K562 (cell line): ENCODE results near the gene ZFYVE28. TPM values are rescaled to one million over a fixed set of nuclear protein-coding genes. Genes with fewer than 3 reads are reported as not detected.

ENCODE experiments used
- ATAC-seq: fragments of 200-7000 bp; cut with Tn5 transposase; 3 replicates; pipeline ENCODE4 v1.9.1; 2020; ENCODE audit warnings: moderate library complexity
- BruUV-seq: library from RNA; stranded (reverse); fragments of 400-500 nt; replicated peaks from 2 replicates; lab custom pipeline; 2021; lab: Mats Ljungman, UMichigan
- CTCF ChIA-PET: fragments of 300-600 bp; formaldehyde crosslinking; extraction: SDS; loops from one replicate; lab custom pipeline; 2021; ENCODE audit warnings: low intra/inter-chr PET ratio; lab: Yijun Ruan, JAX
- POLR2A ChIA-PET: fragments of 300-600, 350-650 bp; sonication (Branson Sonifier 250); formaldehyde crosslinking; extraction: SDS; loops from one replicate; lab custom pipeline; 2021; ENCODE audit warnings: antibody characterized with exemption, inconsistent platforms; lab: Yijun Ruan, JAX
- DNase-seq, 4 experiments: peaks; one replicate each; pipeline versions ENCODE4 v3.0.0 to v3.0.0-alpha.2; 2011 to 2018; ENCODE audit warnings: low spot score in 3 of 4, mixed read lengths in 3 of 4; ENCODE audit errors: extremely low read depth in 1 of 4
- FAIRE-seq: peaks from 2 replicates; lab custom pipeline; 2011; peaks lifted over from hg19 to GRCh38; lab: Jason Lieb, UNC
- H2AFZ ChIP-seq: 2 replicates; pipeline ENCODE4 v1.6.0; 2011; ENCODE audit warnings: low read depth, low read length, control low read depth, inconsistent platforms
- H3K27ac ChIP-seq: fragments of 200-600 bp; 3 replicates; pipeline ENCODE4 v1.8.0; 2011; ENCODE audit warnings: low read depth, mild to moderate bottlenecking, control low read depth, inconsistent platforms, low read length, moderate library complexity, mixed read lengths; ENCODE audit errors: extremely low read depth
- H3K27me3 ChIP-seq, 2 experiments: fragments of 300-600 bp in 1 of 2; 2 replicates in 1 of 2; 3 replicates in 1 of 2; pipeline versions ENCODE4 v1.6.0 to v1.8.0; 2011; ENCODE audit warnings: inconsistent platforms in 2 of 2, low read length in 2 of 2, mild to moderate bottlenecking in 1 of 2, mixed read lengths in 1 of 2, moderate library complexity in 1 of 2; ENCODE audit not compliant: control insufficient read depth in 2 of 2, insufficient read depth in 2 of 2
- H3K36me3 ChIP-seq: fragments of 300-600 bp; 3 replicates; pipeline ENCODE4 v1.8.0; 2011; ENCODE audit warnings: mild to moderate bottlenecking, low read length, inconsistent platforms; ENCODE audit not compliant: control insufficient read depth, insufficient read depth
- H3K4me1 ChIP-seq, 2 experiments: fragments of 200-600 bp in 1 of 2; replicated peaks in 1 of 2; 2 replicates in 1 of 2; 3 replicates in 1 of 2; pipeline versions ENCODE4 v1.5.1 to v1.8.0; 2011; ENCODE audit warnings: inconsistent platforms in 2 of 2, low read length in 2 of 2, mild to moderate bottlenecking in 1 of 2, mixed read lengths in 1 of 2, moderate library complexity in 1 of 2; ENCODE audit not compliant: control insufficient read depth in 2 of 2, insufficient read depth in 2 of 2
- H3K4me2 ChIP-seq: 2 replicates; pipeline ENCODE4 v1.6.1; 2011; ENCODE audit warnings: low read length, control low read depth, inconsistent platforms, mixed read lengths; ENCODE audit not compliant: insufficient read depth
- H3K4me3 ChIP-seq: fragments of 200-600 bp; sonication (generic), shearing (Covaris generic); 2 replicates; pipeline ENCODE4 v1.5.1; 2016; ENCODE audit warnings: control low read depth, inconsistent platforms
- H3K79me2 ChIP-seq: fragments of 200-600 bp; 3 replicates; pipeline ENCODE4 v1.8.0; 2011; ENCODE audit warnings: low read length, inconsistent platforms; ENCODE audit not compliant: control insufficient read depth, insufficient read depth
- H3K9ac ChIP-seq, 2 experiments: 2 replicates each; pipeline versions ENCODE4 v1.6.0 to v1.6.1; 2011; ENCODE audit warnings: low read depth in 2 of 2, low read length in 2 of 2, control low read depth in 1 of 2, inconsistent platforms in 1 of 2, mild to moderate bottlenecking in 1 of 2, mixed read lengths in 1 of 2; ENCODE audit not compliant: insufficient read depth in 1 of 2
- H3K9me1 ChIP-seq: one replicate; pipeline ENCODE4 v1.6.0; 2011; ENCODE audit warnings: inconsistent platforms, mild to moderate bottlenecking, low read length, moderate library complexity; ENCODE audit not compliant: control insufficient read depth, insufficient read depth
- H3K9me3 ChIP-seq: replicated peaks from 2 replicates; pipeline ENCODE4 v1.5.1; 2011; ENCODE audit warnings: low read depth, low read length, inconsistent platforms; ENCODE audit not compliant: control insufficient read depth, insufficient read depth
- H4K20me1 ChIP-seq: replicated peaks from 2 replicates; pipeline ENCODE4 v1.6.1; 2011; ENCODE audit warnings: low read length, inconsistent platforms, mixed read lengths; ENCODE audit not compliant: control insufficient read depth, insufficient read depth
- HLTF ChIP-seq: fragments of 450-650 bp; IDR thresholded peaks from 2 replicates; pipeline ENCODE4 v1.6.1; 2016
- MYC ChIP-seq, 2 experiments: fragments of 250-450 bp in 1 of 2; sonication (Bioruptor Pico) in 1 of 2; IDR thresholded peaks; 2 replicates each; pipeline versions ENCODE4 v1.5.1 to v1.6.1; 2012 to 2021; ENCODE audit warnings: low read depth in 2 of 2, borderline replicate concordance in 1 of 2, improper control_type of control experiment in 1 of 2, low read length in 1 of 2, mild to moderate bottlenecking in 1 of 2, moderate library complexity in 1 of 2
- STAG1 ChIP-seq: sonication (generic); formaldehyde crosslinking; IDR thresholded peaks from 2 replicates; pipeline ENCODE4 v1.5.0; 2020; ENCODE audit warnings: missing genetic modification reagents, borderline replicate concordance
- ZNF146 ChIP-seq: IDR thresholded peaks from one replicate; pipeline ENCODE4 v1.6.1; 2018; ENCODE audit warnings: missing compliant biosample characterization; ENCODE audit not compliant: unreplicated experiment
- ZSCAN32 ChIP-seq: fragments of 450-650 bp; formaldehyde crosslinking; IDR thresholded peaks from 2 replicates; pipeline ENCODE4 v1.4.0; 2020; ENCODE audit warnings: mild to moderate bottlenecking, moderate library complexity
- WGBS: fragments of 100-300 bp; shearing (Covaris generic); methylation state at CpG from one replicate; pipeline ENCODE4 v1.1.6; 2016; ENCODE audit warnings: low coverage, mixed read lengths; ENCODE audit not compliant: insufficient coverage; ENCODE audit errors: missing lambda C conversion rate; 5-methylcytosine and 5-hydroxymethylcytosine counted together
- in situ Hi-C: fragments of 300-500 bp; cut with MboI; formaldehyde crosslinking; loops from 4 replicates; pipeline ENCODE4 v1.15.0; 2018; ENCODE audit warnings: inconsistent platforms, mixed read lengths
- intact Hi-C: fragments of 100-400 bp; cut with micrococcal nuclease; formaldehyde crosslinking; loops from 2 replicates; pipeline ENCODE4 v1.14.2; 2022
- polyA plus RNA-seq, 8 experiments: library from polyadenylated mRNA; depleted of rRNA in 4 of 8; stranded (reverse) in 5 of 8; unstranded in 3 of 8; fragments of >200 nt; fragmentation: Nextera tagmentation in 2 of 8; fragmentation: Illumina TruSeq in 1 of 8; extraction: Ambion mirVana in 2 of 8; extraction: Trizol in 1 of 8; gene quantifications; 2 replicates each; pipeline versions ENCODE4 v1.2.1 to v1.2.3, GENCODE V29; 2011 to 2014; ENCODE audit warnings: inconsistent platforms in 1 of 8, missing spikeins in 1 of 8
- total RNA-seq, 7 experiments: library from RNA; depleted of rRNA in 6 of 7; stranded (reverse); fragments of >200 nt in 6 of 7; fragmentation: Illumina TruSeq in 2 of 7; extraction: Trizol in 2 of 7; gene quantifications; 2 replicates each; pipeline versions ENCODE4 v1.2.1 to v1.2.3, GENCODE V29; 2011 to 2021; ENCODE audit warnings: low replicate concordance in 1 of 7
- TF ChIP-seq, protein P1 (sequence below), 2 experiments: fragments of 200-800 bp in 1 of 2; sonication (Bioruptor generic) in 1 of 2; sonication (generic) in 1 of 2; formaldehyde crosslinking in 1 of 2; IDR thresholded peaks in 1 of 2; conservative IDR thresholded peaks in 1 of 2; 2 replicates each; pipeline versions ENCODE4 v1.5.0 to v1.6.1; 2016 to 2020; ENCODE audit warnings: missing compliant biosample characterization in 1 of 2, missing genetic modification characterization in 1 of 2, missing genetic modification reagents in 1 of 2
- TF ChIP-seq, protein P2 (sequence below): sonication (generic); formaldehyde crosslinking; IDR thresholded peaks from 2 replicates; pipeline ENCODE4 v1.8.0; 2022; ENCODE audit warnings: mild to moderate bottlenecking, missing genetic modification reagents
- TF ChIP-seq, protein P3 (sequence below), 2 experiments: fragments of 450-650 bp; conservative IDR thresholded peaks; 2 replicates each; pipeline ENCODE4 v1.6.1; 2017; ENCODE audit warnings: mild to moderate bottlenecking in 2 of 2, moderate library complexity in 2 of 2
- TF ChIP-seq, protein P4 (sequence below): fragments of 450-650 bp; IDR thresholded peaks from 2 replicates; pipeline ENCODE4 v1.6.1; 2016; ENCODE audit warnings: low read depth, mild to moderate bottlenecking, moderate library complexity

The ZFYVE28 gene
- total and polyA plus RNA-seq, 9 of the 15 experiments (the other 6 are each of a cell fraction or from before 2014, with no cell fraction given): 1.3 to 24.8 (median 8.9) TPM

DNA sequence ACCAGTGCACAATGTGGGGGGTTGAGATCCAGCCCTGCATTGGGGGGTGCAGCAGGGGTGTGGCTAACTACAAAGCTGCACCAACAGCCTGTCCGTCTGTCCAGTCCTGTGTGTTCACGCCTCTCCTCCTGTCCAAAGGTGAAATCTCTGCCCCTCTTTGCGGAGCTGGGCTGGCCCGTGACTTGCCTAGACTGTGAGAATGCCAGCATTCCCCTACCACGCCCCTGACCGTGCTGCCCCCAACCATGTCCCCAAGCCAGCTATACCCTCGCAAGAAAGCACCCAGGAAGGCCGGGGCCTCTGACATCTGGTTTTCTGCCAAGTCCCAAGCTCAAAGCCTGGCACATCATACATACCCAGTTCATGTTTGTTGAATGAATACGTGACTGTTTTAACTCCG, 19.2 kb downstream of the ZFYVE28 start (continued):
- TF ChIP-seq, protein P1, sequence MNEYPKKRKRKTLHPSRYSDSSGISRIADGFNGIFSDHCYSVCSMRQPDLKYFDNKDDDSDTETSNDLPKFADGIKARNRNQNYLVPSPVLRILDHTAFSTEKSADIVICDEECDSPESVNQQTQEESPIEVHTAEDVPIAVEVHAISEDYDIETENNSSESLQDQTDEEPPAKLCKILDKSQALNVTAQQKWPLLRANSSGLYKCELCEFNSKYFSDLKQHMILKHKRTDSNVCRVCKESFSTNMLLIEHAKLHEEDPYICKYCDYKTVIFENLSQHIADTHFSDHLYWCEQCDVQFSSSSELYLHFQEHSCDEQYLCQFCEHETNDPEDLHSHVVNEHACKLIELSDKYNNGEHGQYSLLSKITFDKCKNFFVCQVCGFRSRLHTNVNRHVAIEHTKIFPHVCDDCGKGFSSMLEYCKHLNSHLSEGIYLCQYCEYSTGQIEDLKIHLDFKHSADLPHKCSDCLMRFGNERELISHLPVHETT (CRISPR knock-in tag; conservative IDR thresholded peaks at IDR 0.05 in 1 of 2, IDR thresholded peaks at IDR 0.05 in 1 of 2): no peak
- TF ChIP-seq STAG1 (CRISPR knock-in tag): no peak

DNA sequence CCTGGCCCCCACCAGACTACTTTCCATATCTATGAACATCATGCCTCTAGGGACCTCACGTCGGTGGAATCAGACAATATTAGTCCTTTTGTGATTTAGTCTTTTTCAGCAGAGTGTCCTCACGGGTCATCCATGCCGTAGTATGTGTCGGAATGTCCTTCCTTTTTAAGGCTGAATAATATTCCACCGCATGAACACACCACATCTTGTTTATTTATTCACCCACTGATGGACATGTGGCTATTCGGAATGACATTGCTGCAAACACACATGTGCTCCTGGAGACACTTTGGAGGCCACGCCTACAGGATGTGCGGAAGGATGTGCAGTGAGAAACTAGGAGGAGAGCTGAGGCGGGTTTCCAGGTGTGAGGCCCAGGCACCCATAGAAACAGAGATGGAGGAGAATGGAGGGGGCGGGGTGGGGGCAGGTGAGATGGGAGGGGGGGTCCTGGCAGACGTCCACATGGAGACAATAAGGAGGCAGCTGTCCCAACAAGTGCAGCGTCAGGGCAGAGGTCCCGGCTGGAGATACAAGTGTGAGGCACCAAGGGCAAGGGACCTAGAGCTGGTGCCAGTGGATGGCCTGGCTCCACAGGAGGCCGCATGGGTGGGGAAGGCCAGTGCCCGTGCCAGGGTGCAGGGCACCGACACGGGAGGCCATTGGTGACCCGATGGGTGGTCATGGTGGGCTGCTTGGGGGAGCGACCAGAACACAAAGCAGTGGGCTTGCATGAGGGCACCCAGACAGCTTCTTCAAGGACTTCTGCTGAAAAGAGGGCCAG, 20.7 kb downstream of the ZFYVE28 start:
- in situ Hi-C loops: no loop called here
- CTCF ChIA-PET: no interaction called here
- Histone ChIP-seq H3K9me3 (no peaks in the 10 kb centered on the region), H3K27me3 (no peaks in the 10 kb centered on the region), H4K20me1 (no peaks in the 10 kb centered on the region), H3K36me3 (peaks cover 12% of the 10 kb centered on the region; the same call in 1 of the 3 replicates), H3K27ac (no peak overlapping the region), H3K9me1 (peaks cover 6% of the 10 kb centered on the region), H3K4me1 (peaks cover 51 to 88% of the 10 kb centered on the region in 2 experiments), H2AFZ (no peak overlapping the region), H3K79me2 (peaks cover 80% of the 10 kb centered on the region), H3K4me3 (no peak overlapping the region), H3K4me2 (no peak overlapping the region), H3K9ac (peak overlapping the region in 1 of 2 experiments; percentile 29; a peak in 2 of 4 replicates)
- BruUV-seq: no TSS peak
- 79% methylated on average over 17 of the region's 20 CpGs for WGBS
- DNase-seq: no peak
- no peak for ATAC-seq
- POLR2A ChIA-PET: interaction anchor here (0.6 to 1.2 kb wide), 2 partner anchors 9 to 13 kb away, joined by 3 to 4 read pairs; no protein-coding TSS in a partner anchor
- intact Hi-C loops: no loop called here
- no peak for FAIRE-seq
- TF ChIP-seq HLTF (no peak), ZNF146 (CRISPR knock-in tag) (peak; percentile 68), MYC (IDR thresholded peaks at IDR 0.05; ENCODE audit: low read depth, low read length) (0 out of 2 replicates have a peak, but pooled peaks have one; percentile 19), MYC (CRISPR knock-in tag; IDR thresholded peaks at IDR 0.05; ENCODE audit: borderline replicate concordance, low read depth) (no peak), ZSCAN32 (CRISPR knock-in tag) (no peak)
- TF ChIP-seq, protein P2, sequence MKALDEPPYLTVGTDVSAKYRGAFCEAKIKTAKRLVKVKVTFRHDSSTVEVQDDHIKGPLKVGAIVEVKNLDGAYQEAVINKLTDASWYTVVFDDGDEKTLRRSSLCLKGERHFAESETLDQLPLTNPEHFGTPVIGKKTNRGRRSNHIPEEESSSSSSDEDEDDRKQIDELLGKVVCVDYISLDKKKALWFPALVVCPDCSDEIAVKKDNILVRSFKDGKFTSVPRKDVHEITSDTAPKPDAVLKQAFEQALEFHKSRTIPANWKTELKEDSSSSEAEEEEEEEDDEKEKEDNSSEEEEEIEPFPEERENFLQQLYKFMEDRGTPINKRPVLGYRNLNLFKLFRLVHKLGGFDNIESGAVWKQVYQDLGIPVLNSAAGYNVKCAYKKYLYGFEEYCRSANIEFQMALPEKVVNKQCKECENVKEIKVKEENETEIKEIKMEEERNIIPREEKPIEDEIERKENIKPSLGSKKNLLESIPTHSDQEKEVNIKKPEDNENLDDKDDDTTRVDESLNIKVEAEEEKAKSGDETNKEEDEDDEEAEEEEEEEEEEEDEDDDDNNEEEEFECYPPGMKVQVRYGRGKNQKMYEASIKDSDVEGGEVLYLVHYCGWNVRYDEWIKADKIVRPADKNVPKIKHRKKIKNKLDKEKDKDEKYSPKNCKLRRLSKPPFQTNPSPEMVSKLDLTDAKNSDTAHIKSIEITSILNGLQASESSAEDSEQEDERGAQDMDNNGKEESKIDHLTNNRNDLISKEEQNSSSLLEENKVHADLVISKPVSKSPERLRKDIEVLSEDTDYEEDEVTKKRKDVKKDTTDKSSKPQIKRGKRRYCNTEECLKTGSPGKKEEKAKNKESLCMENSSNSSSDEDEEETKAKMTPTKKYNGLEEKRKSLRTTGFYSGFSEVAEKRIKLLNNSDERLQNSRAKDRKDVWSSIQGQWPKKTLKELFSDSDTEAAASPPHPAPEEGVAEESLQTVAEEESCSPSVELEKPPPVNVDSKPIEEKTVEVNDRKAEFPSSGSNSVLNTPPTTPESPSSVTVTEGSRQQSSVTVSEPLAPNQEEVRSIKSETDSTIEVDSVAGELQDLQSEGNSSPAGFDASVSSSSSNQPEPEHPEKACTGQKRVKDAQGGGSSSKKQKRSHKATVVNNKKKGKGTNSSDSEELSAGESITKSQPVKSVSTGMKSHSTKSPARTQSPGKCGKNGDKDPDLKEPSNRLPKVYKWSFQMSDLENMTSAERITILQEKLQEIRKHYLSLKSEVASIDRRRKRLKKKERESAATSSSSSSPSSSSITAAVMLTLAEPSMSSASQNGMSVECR: no peak
- TF ChIP-seq, protein P3, sequence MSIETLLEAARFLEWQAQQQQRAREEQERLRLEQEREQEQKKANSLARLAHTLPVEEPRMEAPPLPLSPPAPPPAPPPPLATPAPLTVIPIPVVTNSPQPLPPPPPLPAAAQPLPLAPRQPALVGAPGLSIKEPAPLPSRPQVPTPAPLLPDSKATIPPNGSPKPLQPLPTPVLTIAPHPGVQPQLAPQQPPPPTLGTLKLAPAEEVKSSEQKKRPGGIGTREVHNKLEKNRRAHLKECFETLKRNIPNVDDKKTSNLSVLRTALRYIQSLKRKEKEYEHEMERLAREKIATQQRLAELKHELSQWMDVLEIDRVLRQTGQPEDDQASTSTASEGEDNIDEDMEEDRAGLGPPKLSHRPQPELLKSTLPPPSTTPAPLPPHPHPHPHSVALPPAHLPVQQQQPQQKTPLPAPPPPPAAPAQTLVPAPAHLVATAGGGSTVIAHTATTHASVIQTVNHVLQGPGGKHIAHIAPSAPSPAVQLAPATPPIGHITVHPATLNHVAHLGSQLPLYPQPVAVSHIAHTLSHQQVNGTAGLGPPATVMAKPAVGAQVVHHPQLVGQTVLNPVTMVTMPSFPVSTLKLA (conservative IDR thresholded peaks at IDR 0.05): peak in 1 of 2 experiments; percentile 54; a peak in 2 of 4 replicates
- TF ChIP-seq, protein P4, sequence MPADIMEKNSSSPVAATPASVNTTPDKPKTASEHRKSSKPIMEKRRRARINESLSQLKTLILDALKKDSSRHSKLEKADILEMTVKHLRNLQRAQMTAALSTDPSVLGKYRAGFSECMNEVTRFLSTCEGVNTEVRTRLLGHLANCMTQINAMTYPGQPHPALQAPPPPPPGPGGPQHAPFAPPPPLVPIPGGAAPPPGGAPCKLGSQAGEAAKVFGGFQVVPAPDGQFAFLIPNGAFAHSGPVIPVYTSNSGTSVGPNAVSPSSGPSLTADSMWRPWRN: no peak
